Measurements from ENCODE around the gene PITX1.

The PITX1 gene

GRCh38 chr5:135040333-135041144 is 6.5 kb upstream of the PITX1 start:
- DNase-seq: no peak

GRCh38 chr5:135040034-135040332 is 6.0 kb upstream of the PITX1 start:
- DNase-seq: no peak

GRCh38 chr5:135039271-135040033 is 5.4 kb upstream of the PITX1 start:
- no peak for DNase-seq

GRCh38 chr5:135038813-135039270 is 4.8 kb upstream of the PITX1 start:
- no peak for DNase-seq

GRCh38 chr5:135038205-135038812 is 4.3 kb upstream of the PITX1 start:
- DNase-seq: no peak

GRCh38 chr5:135037519-135038204 is 3.6 kb upstream of the PITX1 start:
- no peak for DNase-seq

- DNase-seq: no peak
Observed at GRCh38 chr5:135036405-135036804, 2.4 kb upstream of the PITX1 start.

- no peak for DNase-seq
Observed at GRCh38 chr5:135035678-135036030, 1.6 kb upstream of the PITX1 start.

GRCh38 chr5:135034963-135035677 is 1.1 kb upstream of the PITX1 start:
- DNase-seq: no peak

- DNase-seq: no peak
Observed at GRCh38 chr5:135034236-135034962, 371 bp upstream of the PITX1 start.

- DNase-seq: no peak
Observed at GRCh38 chr5:135032999-135033861, 798 bp downstream of the PITX1 start.

GRCh38 chr5:135032695-135032998 is 1.4 kb downstream of the PITX1 start:
- no peak for DNase-seq

GRCh38 chr5:135031813-135032694 is 2.0 kb downstream of the PITX1 start:
- no peak for DNase-seq

- DNase-seq: no peak
Observed at GRCh38 chr5:135030956-135031812, 2.8 kb downstream of the PITX1 start.

GRCh38 chr5:135030123-135030955 is 3.7 kb downstream of the PITX1 start:
- DNase-seq: no peak

- DNase-seq: no peak
Observed at GRCh38 chr5:135029477-135030122, 4.4 kb downstream of the PITX1 start.

GRCh38 chr5:135028791-135029476 is 5.1 kb downstream of the PITX1 start:
- no peak for DNase-seq

Data from DMS153 (cell line).